ENCODE measurements around the gene PBX1.
A peak's percentile ranks its signal among the peaks of the same experiment; 100 is the strongest.

Gene PBX1

GRCh38 chr1:164759144-164759920, 200.3 kb downstream of the PBX1 start:
- ChIA-PET CTCF (interaction anchor here (0.5 kb wide), 1 partner anchor 248 kb away, joined by 5 read pairs; no protein-coding TSS in a partner anchor), POLR2A (no interaction called here)
- no peak overlapping the region for H3K4me3 ChIP-seq (ENCODE audit: low read depth, low read length)
- H3K4me1 ChIP-seq (ENCODE audit: control insufficient read depth, insufficient read depth, low read length) = peaks cover 12% of the 10 kb centered on the region; the same call in 1 of the 2 replicates
- no peak overlapping the region for H3K27ac ChIP-seq (ENCODE audit: extremely low read depth, low read depth, low read length)
- H3K36me3 ChIP-seq (ENCODE audit: control insufficient read depth in 2 of 2, insufficient read depth in 1 of 2, low read length in 2 of 2) = no peaks in the 10 kb centered on the region
- TF ChIP-seq MZF1 (tag by site-specific recombination; IDR thresholded peaks at IDR 0.05; ENCODE audit: borderline replicate concordance) (no peak), PRDM10 (tag by site-specific recombination; IDR thresholded peaks at IDR 0.05) (peak; percentile 35; the same call in 1 of the 2 replicates)
- no peaks in the 10 kb centered on the region for H3K9me3 ChIP-seq (ENCODE audit: control insufficient read depth, insufficient read depth, low read depth, low read length)

GRCh38 chr1:164759979-164760469, 201.0 kb downstream of the PBX1 start:
- POLR2A ChIA-PET = no interaction called here
- CTCF ChIA-PET = no interaction called here
- Histone ChIP-seq H3K4me1 (ENCODE audit: control insufficient read depth, insufficient read depth, low read length) (peaks cover 12% of the 10 kb centered on the region; the same call in 1 of the 2 replicates), H3K9me3 (ENCODE audit: control insufficient read depth, insufficient read depth, low read depth, low read length) (no peaks in the 10 kb centered on the region), H3K27ac (ENCODE audit: extremely low read depth, low read depth, low read length) (no peak overlapping the region), H3K4me3 (ENCODE audit: low read depth, low read length) (no peak overlapping the region), H3K36me3 (ENCODE audit: control insufficient read depth in 2 of 2, insufficient read depth in 1 of 2, low read length in 2 of 2) (no peaks in the 10 kb centered on the region)
- TF ChIP-seq ZNF664 (tag by site-specific recombination; IDR thresholded peaks at IDR 0.05) = no peak
- TF ChIP-seq CTCF (tag by site-specific recombination; IDR thresholded peaks at IDR 0.05) = no peak
- no peak for TF ChIP-seq ZNF202 (tag by site-specific recombination; IDR thresholded peaks at IDR 0.05; ENCODE audit: borderline replicate concordance)
- TF ChIP-seq EGR2 (tag by site-specific recombination; IDR thresholded peaks at IDR 0.05; ENCODE audit: low read depth) = no peak
- TF ChIP-seq ZNF362 (tag by site-specific recombination; IDR thresholded peaks at IDR 0.05) = no peak
- TF ChIP-seq ZNF837 (tag by site-specific recombination; IDR thresholded peaks at IDR 0.05) = no peak
- TF ChIP-seq ZNF221 (tag by site-specific recombination; IDR thresholded peaks at IDR 0.05; ENCODE audit: borderline replicate concordance) = no peak
- TF ChIP-seq ZNF16 (tag by site-specific recombination; IDR thresholded peaks at IDR 0.05; ENCODE audit: low read depth) = no peak
- no peak for TF ChIP-seq ZFP3 (tag by site-specific recombination; IDR thresholded peaks at IDR 0.05; ENCODE audit: low read depth)
- no peak for TF ChIP-seq ZNF473 (tag by site-specific recombination; IDR thresholded peaks at IDR 0.05)
- no peak for TF ChIP-seq SETDB1 (IDR thresholded peaks at IDR 0.05; ENCODE audit: insufficient read length, low read length)
- TF ChIP-seq ZNF280D (tag by site-specific recombination; IDR thresholded peaks at IDR 0.05) = no peak
- no peak for TF ChIP-seq ZNF776 (tag by site-specific recombination; IDR thresholded peaks at IDR 0.05; ENCODE audit: borderline replicate concordance)
- TF ChIP-seq SP2 (tag by site-specific recombination; IDR thresholded peaks at IDR 0.05) = no peak
- TF ChIP-seq GLIS2 (tag by site-specific recombination; IDR thresholded peaks at IDR 0.05) = no peak
- 0 out of 2 replicates have a peak, but pooled peaks have one; percentile 8 for TF ChIP-seq ZBTB6 (tag by site-specific recombination; IDR thresholded peaks at IDR 0.05)
- TF ChIP-seq OSR2 (tag by site-specific recombination; IDR thresholded peaks at IDR 0.05) = peak; percentile 37
- no peak for TF ChIP-seq ZNF510 (tag by site-specific recombination; IDR thresholded peaks at IDR 0.05; ENCODE audit: insufficient replicate concordance)
- TF ChIP-seq ZNF768 (tag by site-specific recombination; IDR thresholded peaks at IDR 0.05) = no peak
- TF ChIP-seq ZNF335 (tag by site-specific recombination; conservative IDR thresholded peaks at IDR 0.05) = 0 out of 2 replicates have a peak, but pooled peaks have one; percentile 32
- TF ChIP-seq ZNF670 (tag by site-specific recombination; IDR thresholded peaks at IDR 0.05; ENCODE audit: low read depth) = no peak
